GM21360 (cell line): ENCODE measurements around the gene ADARB1.

Source experiments
- ATAC-seq: cut with Tn5 transposase; IDR thresholded peaks from one replicate; pipeline ENCODE4 v1.9.1; 2021; ENCODE audit warnings: mild to moderate bottlenecking, moderate library complexity; ENCODE audit not compliant: unreplicated experiment

The ADARB1 gene

DNA sequence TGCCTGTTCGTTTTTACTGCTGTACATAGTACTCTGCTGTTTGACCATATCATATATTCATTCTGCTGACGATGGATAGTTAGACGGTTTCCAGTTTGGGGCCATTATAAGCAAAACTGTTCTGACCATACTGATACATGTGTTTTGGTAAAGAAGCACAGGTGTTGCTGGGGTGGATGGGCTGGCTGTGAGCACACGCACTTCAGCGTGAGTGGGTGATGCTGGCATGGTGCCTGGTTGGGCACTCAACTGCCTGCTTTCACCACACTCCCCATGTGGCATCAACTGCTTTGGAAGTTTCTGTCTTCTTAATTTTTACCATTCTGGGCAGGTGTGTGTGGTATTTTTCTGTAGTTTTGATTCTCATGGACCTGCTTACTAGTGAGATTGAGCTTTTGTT, 37.3 kb downstream of the ADARB1 start:
- ATAC-seq: no peak

DNA sequence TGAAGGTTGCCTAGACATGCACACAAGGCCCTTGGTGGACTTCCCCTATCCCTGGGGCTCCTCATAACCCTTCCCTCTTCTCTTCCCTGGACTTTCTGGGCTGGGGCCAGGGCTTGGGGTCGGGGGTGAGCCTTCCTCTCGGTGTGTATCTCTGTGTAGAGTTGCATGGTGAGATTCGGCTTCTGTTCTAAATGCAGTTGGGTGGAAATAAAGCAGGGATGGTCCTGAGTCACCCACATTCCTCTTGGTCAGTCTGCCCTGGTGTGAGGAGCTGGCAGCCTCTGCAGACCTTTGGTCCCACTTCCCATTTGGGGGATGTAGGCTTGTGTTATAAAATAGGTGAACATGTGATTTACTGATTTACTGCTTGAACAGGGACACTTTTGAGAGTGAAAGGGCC, 38.0 kb downstream of the ADARB1 start:
- ATAC-seq: no peak

DNA sequence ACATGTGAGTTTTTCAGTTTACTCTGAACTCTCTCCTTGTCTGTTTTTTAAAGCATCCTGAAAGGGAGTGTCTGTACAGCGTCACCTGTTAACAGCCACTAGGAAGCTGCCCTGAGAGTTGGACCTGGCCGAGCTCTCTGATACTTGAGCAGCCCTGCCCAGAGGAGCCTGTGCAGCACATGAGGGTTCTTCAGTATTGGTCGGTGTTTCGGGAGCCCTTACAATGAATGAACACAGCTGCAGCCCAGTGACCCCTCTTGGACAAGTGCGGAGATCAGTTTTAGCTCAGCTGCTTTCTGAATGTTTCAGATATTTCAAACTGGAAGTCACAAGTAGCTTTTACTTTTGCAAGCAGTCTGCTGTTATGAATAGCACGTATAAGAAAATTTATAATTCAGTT, 39.2 kb downstream of the ADARB1 start:
- ATAC-seq: no peak

DNA sequence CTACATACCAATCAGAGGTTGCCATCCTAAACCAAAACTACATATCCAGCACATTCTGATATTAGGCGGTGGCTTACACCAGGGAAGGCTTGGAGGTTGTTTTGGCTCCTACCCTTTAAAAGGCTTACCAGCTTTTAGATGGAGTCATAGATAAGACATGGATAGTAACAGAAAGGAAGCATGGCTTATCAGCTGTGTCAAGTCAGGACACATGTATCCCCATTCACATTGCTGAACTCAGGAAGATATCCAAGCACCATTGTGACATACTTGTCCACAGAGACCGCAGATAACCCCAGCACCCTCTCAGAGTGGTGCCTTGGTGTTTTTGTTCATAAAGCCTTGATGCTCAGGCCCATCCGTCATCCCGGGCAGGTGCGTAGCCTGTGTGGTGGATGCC, 39.7 kb downstream of the ADARB1 start:
- no peak for ATAC-seq

DNA sequence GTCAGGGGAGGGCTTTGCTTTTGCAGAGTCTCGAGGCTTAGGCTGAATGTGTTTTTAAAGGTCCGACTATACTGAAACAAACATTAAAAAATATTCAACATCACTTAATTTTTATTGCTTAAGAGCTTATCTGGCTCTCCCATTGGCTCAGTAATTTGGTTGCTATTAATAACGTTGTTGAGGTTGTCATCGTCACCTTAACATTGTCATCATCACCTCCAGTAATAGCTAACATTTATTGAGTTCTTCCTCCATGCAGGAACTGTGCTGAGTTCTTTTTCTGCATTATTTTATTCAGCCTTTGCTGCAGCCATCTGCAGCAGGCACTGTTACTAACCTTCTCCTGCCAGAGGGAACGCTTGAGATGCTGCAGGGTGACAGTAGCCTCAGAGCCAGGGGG, 40.1 kb downstream of the ADARB1 start:
- ATAC-seq: no peak

DNA sequence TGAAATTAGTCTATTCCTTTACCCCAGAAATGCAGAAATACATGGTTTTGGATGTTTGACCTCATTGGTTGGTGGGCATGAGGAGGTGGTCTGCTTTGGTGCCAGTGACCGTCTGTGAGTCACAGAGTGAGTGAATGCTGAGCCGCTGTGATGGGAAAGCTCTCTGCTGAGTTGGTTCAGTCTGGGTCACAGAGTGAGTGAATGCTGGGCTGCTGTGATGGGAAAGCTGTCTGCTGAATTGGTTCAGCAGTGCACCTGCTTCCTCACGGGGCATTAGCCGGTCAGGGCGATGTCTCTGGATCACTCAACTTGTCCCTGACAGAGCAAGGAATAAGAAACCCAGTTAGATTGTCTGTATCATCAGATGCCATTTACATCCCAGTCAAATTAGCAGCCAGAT, 40.8 kb downstream of the ADARB1 start:
- ATAC-seq: no peak

DNA sequence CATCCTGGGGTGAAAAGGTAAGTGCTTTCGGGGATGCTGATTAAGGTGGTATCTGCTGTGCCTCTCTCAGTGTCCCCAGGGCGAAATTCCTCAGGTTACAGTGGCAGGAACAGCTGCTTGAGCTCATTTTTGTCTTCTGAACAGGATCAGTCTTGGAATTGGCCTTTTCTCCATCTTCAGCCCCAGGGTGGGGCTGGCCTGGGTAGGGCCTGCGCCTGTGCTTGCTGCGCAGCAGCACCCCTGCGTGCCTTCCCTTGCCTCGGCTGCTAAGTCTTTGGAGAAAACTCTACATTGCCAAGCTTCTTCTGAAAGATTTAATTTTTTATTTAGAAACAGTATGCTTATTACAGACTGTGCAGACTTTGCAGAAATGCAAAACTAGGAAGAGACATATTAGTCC, 41.7 kb downstream of the ADARB1 start:
- ATAC-seq: no peak

DNA sequence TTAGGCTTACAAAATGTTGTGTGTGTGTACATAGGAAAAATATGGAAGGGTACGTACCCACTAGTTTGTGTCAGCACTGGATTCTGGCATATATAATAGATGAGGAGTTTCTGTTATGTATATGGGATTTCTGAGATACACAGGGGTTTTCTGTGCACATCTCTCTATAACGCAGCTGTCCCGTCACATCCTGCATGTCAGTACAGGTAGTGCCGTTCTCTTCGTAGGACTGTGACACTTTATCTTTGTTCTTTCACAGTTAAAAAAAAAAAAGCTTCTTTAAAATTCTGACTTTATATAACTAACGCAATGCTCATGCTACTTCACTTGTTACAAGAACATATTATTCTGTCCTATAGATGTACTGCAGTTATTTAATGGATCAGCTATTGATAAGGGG, 42.9 kb downstream of the ADARB1 start:
- ATAC-seq: no peak

DNA sequence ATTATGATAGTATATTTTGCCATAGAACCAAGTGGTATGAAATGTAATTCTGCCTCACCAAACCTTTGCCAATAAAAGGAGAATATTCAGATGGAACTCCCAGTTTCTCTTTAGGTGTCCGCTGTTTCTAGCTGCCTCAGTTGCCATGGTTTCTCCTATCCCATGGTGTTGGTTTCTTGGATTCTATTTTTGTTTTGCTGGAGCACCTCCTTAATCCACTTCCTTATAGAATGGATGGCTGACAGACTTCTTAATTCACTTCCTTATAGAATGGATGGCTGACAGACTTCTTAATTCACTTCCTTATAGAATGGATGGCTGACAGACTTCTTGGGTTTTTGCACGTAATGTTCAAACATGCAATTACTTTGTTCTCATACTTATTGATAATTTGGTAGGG, 43.7 kb downstream of the ADARB1 start:
- no peak for ATAC-seq

DNA sequence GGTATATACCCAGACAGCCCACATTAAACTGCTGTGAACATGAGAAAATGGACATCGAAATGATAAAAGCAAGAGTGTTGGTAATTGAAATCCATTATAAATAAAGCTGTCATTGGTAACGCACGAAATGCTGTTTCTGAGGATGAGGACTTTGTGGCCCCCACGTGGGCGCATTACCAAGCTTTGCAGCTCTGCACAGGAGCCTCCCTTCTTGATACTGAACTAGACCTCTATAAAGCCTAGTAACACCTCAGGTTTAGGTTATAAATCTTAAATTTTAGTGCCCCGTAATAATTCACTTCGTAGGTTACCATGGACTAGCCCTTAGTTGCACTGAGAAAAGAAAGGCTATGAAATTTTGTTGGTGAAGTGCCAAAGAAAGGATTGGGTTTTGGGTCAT, 45.4 kb downstream of the ADARB1 start:
- no peak for ATAC-seq

DNA sequence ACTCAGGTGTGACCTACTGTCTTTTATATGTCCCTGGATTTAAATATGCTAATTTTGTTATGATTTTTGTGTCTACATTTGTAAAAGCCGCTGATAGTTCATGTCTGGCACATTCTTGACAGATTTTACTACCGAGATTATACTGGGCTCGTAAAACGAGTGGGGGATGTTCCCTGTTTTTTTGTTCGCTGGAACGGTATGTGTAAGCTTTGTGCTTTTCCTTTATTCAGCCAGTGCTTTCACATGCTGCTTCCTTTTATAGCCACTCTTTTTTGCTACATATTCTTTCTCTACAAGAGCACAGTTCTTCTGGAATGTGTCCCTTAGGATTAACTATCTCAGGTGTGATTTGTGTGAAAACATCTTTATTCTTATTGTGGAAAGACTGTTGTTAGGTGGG, 46.6 kb downstream of the ADARB1 start:
- no peak for ATAC-seq

DNA sequence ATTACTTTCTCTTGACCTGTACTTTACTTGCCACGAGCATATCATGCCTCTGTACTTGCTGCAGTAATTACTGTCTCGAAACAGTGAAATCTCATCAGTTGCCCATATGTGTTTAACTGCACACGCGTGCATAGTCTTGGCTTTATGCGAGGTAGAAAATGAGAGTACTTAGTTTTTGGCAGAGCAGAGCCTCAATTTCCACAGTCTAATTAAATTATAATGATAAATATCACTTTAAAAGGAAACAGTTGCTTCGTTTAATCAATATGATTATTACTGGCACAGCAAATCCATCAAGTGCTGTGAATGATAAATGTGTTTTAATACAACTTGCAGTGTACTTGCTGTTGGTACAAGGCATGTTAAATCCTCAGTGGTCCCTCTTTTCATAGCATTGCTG, 47.6 kb downstream of the ADARB1 start:
- no peak for ATAC-seq

DNA sequence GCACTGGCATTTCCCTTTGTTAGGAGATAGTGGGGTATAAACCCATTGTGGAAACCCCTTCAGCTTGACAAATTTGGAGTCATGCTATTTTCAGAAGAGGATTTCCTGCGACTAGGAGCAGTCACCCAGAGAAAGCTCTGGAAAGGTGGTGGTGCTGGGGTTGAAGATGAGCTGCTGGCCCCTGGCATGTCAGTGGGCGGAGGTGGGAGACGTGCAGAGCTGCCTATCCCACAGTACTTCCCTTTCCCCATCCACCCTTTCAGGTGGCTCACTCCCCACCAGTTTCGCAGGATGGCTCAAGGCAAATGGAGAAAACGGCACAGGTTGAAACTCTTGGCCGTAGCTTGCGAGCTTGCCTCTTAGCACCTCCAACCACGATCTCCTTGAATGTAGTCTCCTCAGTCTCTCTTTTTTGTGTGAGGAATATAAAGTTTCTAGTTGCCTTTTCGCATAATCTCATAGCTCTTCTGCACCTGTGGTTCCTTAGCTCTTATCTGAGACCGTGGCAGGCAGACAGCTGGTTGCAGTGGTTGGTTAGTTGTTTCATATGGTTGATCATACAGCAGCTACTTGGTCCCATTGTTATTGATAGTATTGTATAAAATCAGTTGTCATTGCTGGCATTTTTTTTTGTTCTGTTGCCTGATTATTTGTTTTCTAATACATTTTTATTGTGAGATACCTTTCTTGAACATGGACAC, 48.2 kb downstream of the ADARB1 start:
- ATAC-seq: no peak

DNA sequence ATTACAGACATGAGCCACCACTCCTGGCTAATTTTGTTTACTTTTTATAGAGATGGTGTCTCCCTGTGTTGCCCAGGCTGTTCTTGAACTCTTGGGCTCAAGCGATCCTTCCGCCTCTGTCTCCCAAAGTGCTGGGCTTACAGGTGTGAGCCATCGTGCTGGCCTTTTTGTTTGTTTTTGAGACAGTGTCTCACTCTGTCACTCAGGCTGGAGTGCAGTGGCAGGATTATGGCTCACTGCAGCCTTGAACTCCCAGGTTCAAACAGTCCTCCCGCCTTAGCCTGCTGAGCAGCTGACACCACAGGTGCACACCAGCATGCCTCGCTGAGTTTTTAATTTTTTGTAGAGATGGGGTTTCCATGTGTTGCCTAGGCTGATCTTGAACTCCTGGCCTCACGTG, 49.1 kb downstream of the ADARB1 start:
- no peak for ATAC-seq

DNA sequence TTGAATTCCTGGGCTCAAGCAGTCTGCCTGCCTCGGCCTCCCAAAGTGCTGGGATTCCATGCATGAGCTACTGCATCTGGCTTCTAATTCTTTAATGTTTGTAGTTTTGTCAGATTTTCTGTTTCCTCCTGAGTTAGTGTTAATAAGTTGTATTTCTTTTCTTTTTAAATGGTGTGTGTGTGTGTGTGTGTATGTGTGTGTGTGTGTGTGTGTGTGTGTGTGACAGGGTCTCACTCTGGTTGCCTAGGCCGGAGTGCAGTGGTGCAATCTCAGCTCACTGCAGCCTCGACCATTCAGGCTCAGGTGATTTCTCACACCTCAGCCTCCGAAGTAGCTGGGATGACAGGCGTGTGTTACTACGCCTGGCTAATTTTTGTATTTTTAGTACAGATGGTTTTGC, 50.2 kb downstream of the ADARB1 start:
- ATAC-seq: no peak

DNA sequence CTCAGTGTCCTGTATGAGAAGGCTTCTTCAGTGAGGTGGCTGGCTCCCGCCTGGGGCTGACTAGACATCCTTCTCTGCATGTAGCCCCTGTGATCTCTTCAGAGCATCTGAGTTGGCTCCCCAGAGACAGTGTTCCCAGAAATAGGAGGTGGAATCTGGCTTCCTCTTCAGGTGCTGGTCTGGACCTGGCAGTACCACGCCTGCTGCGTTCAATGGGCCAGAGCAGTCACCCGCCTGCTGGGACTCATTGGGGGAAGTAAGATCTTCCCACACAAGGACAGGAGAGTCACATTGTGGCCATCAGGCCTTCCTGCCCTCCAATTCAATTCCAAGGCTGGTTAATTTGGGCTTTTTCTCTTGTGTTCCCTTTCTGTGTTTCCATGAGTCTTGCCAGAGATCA, 51.0 kb downstream of the ADARB1 start:
- no peak for ATAC-seq

DNA sequence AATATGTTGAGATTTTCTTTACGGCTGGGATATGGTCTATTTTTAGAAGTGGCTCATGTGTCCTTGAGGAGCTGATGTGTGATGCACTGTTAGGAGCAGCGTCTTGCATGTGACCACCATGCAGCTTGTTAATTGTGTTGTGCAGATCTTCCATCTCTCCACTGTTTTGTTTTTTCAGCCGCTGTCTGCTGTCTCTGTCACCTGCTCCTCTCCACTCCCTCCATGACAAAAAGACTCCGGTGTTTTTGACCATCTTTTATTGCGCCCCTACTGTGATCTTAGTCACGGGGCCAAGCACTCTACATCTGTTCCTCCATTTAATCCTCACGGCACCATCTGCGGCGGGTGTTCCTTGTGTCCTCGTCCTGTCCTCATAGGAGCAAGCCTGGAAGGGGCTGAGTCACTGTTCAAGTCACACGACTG, 51.8 kb downstream of the ADARB1 start:
- ATAC-seq: no peak

DNA sequence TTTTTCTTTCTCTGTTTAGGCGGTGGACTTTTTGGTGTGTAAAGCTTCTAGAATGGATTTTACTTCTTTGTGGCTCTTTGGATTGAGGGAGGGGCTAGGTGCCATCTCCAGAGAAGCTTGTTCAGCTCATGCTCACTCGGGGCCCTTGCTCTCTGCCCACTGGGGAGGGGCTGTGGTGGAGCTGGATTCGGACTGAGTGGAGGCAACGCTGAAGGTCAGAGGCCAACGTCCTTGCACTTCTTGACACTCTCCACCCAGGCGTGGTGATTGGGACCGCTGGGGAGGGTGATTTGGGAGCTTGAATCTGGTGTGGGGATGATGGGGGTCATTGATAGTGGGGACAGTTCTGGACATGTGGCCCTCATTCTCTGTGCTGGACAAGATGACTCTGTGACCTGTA, 52.6 kb downstream of the ADARB1 start:
- no peak for ATAC-seq

DNA sequence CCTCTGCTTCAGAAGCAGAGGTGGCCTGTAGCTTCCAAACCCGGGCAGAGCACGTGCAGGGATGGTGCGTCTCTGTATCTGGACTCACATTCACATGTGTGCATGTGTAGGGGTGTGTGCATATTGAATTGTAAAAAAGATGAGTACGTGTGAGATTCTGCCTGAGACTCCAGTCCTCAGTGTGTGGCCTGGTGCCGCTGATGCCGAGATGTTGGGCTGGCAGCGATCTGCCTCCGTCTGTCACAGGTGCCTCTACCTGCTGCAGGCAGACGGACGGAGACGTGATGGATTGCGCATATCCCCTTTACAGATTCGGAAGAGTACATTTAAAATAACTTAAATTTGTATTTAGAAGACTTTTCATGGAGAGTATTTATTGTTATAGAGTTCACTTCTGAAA, 53.6 kb downstream of the ADARB1 start:
- ATAC-seq: no peak

DNA sequence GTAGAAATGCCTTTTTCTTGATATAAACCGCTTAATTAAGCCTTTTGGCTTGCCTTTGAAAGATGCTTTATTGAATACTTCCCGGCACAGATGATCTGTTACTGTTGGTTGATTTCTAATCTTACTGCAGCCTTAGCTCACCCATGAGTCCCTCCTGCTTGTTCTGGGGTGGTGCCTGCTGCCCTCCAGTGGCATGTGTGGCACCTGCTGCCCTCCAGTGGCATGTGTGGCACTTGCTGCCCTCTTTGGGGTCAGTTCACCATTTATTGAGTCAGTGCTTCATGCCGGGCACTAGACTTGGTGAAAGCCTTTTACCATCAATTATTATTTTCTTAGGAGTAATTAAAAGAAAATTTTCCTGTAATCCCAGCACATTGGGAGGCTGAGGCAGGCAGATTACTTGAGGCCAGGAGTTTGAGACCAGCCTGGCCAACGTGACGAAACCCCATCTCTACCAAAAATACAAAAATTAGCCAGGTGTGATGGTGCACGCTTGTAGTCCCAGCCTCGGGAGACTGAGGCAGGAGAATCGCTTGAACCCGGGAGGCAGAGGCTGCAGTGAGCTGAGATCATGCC, 54.3 kb downstream of the ADARB1 start:
- ATAC-seq: no peak

DNA sequence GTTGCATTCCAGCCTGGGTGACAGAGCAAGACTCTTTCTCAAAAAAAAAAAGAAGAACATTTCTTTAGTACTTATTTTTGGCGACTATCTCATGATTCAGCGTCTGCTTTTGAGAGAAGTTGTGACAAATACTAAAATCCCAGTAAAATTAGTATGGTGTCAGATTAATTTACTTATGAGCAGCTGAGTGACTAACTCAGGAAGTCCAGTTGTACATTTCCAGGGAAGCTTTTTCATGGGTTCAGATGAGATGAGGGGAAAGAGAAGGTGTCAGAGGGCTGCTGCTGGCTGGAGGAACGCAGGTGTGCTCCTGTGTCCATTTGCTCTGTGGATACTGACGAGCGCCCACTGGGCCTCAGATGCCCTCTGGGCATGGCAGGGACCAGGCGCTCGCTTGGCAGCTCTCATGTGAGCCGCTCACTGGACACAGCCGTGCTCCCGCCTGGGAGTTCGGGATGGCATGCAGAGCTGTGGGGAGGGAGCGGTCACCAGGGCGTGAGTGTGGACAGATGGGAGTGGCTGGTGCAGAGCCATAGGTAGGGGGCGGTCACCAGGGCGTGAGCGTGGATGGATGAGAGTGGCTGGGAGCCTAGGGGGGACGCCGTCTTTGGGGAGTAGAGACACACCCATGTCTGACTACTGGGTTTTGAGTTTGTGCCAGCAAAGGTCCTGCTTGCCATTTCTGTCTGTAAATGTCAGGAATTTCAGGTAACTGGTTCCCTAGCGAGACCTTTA, 55.0 kb downstream of the ADARB1 start:
- ATAC-seq: no peak

DNA sequence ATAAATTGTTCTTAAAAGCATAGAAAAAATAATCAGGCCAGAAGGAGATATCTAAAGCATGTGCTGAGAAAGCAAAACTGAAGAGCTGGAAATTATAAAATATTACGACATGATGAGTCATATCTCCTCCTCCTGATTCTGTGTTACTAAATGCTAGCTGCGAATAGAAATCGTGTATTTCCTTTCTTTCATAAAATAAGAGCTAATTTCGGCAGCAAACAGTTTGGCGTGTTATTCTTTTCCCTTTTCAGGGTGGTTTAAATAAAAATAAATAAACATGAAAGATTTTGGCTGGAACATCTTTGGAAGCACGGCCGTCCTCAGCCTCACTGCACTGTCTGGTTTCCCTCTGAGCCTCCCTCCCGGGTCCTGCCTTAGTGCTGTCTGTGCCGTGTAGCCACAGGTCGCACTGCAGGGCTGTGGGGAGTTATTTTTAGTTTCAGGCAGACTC, 56.0 kb downstream of the ADARB1 start:
- ATAC-seq: no peak
